ENCODE measurements around the gene MICALL2. TPM values are rescaled to one million over a fixed set of nuclear protein-coding genes. Genes with fewer than 3 reads are reported as not detected.

MICALL2 gene
- total RNA-seq, 2 donors from 2014 or later, result 2.0 to 2.1 TPM

GRCh38 chr7:1434165-1434718 lies 25.0 kb downstream of the MICALL2 start:
- Mint-ChIP-seq H3K27me3 (peaks cover 0 to 3% of the 10 kb centered on the region in 2 donors), H3K4me3 (no peak overlapping the region), H3K9me3 (no peaks in the 10 kb centered on the region), H3K27ac (no peak overlapping the region), H3K36me3 (no peaks in the 10 kb centered on the region), H3K4me1 (ENCODE audit: low read depth in 2 of 2) (peaks cover 3 to 5% of the 10 kb centered on the region in 2 donors)
- ATAC-seq (no peak), DNase-seq (ENCODE audit: low spot score) (no peak)

DNA sequence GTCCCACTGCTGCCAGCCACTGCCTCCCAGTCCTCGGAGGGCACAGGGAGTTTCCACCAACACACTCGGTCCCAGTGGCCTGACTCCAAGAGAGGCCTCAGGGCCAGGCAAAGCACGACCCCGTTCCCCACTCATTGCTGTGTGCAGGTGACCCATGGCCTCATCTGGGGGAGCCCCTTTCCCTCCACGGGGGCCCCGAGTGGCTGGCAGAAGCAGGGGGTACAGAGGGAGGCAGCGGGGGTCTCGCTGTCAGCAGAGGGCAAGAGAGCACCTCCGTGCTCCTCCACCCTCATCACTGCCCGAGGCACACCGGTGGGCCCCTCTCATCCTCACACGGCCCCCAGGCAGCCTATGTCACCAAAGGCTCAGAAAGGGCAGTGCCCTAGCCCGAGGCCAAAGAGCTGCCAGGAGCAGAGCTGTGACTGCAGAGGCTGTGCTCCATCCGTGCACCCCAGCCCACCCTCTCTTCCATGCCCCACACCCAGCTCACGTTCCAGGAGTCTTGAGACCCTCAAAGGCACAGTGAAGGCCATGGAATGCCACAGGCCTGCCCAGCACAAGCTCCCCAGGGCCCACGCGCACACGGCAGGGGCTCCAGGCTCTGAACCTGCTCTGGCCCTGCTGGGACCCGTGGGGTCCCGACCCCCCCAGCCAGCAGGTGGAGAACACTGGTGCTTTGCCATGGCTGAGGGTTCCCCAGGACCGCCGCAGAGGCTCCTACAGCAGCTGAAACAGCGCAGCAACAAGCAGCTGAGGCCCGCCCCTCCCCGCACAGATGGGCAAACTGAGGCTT lies 25.9 kb downstream of the MICALL2 start:
- Mint-ChIP-seq H3K27me3 (peaks cover 0 to 3% of the 10 kb centered on the region in 2 donors), H3K4me3 (no peak overlapping the region), H3K36me3 (no peaks in the 10 kb centered on the region), H3K4me1 (ENCODE audit: low read depth in 2 of 2) (peaks cover 3 to 5% of the 10 kb centered on the region in 2 donors), H3K9me3 (no peaks in the 10 kb centered on the region), H3K27ac (no peak overlapping the region)
- ATAC-seq (no peak), DNase-seq (ENCODE audit: low spot score) (no peak)

- Mint-ChIP-seq H3K9me3 (no peaks in the 10 kb centered on the region), H3K36me3 (no peaks in the 10 kb centered on the region), H3K27me3 (peaks cover 0 to 3% of the 10 kb centered on the region in 2 donors), H3K4me1 (ENCODE audit: low read depth in 2 of 2) (peaks cover 3 to 5% of the 10 kb centered on the region in 2 donors), H3K4me3 (no peak overlapping the region), H3K27ac (no peak overlapping the region)
- peak; percentile 59 to 72 for ATAC-seq
- peak; percentile 80 for DNase-seq (ENCODE audit: low spot score)
Observed at GRCh38 chr7:1432411-1433082, 26.7 kb downstream of the MICALL2 start.

DNA sequence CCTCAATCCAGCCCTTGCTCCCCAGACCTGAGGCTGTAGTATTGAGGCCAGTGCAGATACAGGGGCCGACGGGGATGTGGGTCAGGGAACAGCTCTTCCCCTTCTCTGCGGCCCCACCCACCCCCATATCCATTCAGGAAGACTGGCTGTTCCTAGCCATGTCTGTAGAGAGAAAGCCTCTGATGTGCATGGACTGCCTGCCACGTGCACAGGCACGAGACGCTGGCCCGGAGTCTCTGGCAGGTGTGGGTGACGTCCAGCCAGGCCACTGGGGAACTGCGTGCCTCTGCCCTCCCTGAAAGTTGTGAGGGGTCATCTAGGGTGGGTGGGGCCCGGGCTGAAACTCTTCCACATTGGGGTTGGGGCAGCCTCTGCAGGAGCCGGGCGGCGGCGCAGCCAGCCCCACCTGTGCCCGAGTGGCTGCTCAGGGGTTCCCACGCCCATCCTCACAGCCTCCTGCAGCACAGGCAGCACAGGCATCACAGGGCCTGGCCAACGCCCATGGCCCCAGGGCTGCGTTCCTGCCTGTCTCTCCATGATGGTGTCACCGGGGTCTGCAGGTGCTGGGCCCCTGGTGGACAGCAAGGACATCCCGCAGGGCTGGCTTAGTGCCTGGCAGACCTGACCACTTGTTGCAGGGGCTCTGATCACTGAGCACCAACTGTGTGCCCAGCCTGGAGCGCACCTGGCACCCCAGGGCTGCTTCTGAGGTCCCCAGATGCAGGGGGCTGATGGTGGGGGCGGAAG lies 27.5 kb downstream of the MICALL2 start:
- H3K36me3 Mint-ChIP-seq, result no peaks in the 10 kb centered on the region
- peaks cover 0 to 3% of the 10 kb centered on the region in 2 donors for H3K27me3 Mint-ChIP-seq
- peaks cover 3 to 5% of the 10 kb centered on the region in 2 donors for H3K4me1 Mint-ChIP-seq (ENCODE audit: low read depth in 2 of 2)
- DNase-seq (ENCODE audit: low spot score) (no peak), ATAC-seq (no peak)
- H3K27ac Mint-ChIP-seq, result no peak overlapping the region
- no peak overlapping the region for H3K4me3 Mint-ChIP-seq
- H3K9me3 Mint-ChIP-seq, result no peaks in the 10 kb centered on the region

GRCh38 chr7:1431226-1431625 lies 28.0 kb downstream of the MICALL2 start:
- DNase-seq (ENCODE audit: low spot score) (no peak), ATAC-seq (no peak)
- Mint-ChIP-seq H3K4me3 (no peak overlapping the region), H3K27ac (no peak overlapping the region), H3K9me3 (no peaks in the 10 kb centered on the region), H3K36me3 (no peaks in the 10 kb centered on the region), H3K4me1 (ENCODE audit: low read depth in 2 of 2) (peaks cover 3 to 5% of the 10 kb centered on the region in 2 donors), H3K27me3 (peaks cover 0 to 3% of the 10 kb centered on the region in 2 donors)

- Mint-ChIP-seq H3K36me3 (no peaks in the 10 kb centered on the region), H3K4me1 (ENCODE audit: low read depth in 2 of 2) (peaks cover 3 to 5% of the 10 kb centered on the region in 2 donors), H3K27ac (no peak overlapping the region), H3K9me3 (no peaks in the 10 kb centered on the region), H3K27me3 (peaks cover 0 to 3% of the 10 kb centered on the region in 2 donors), H3K4me3 (no peak overlapping the region)
- no peak for DNase-seq (ENCODE audit: low spot score)
- ATAC-seq, result no peak
Observed at GRCh38 chr7:1430056-1430845, 29.0 kb downstream of the MICALL2 start.

DNA sequence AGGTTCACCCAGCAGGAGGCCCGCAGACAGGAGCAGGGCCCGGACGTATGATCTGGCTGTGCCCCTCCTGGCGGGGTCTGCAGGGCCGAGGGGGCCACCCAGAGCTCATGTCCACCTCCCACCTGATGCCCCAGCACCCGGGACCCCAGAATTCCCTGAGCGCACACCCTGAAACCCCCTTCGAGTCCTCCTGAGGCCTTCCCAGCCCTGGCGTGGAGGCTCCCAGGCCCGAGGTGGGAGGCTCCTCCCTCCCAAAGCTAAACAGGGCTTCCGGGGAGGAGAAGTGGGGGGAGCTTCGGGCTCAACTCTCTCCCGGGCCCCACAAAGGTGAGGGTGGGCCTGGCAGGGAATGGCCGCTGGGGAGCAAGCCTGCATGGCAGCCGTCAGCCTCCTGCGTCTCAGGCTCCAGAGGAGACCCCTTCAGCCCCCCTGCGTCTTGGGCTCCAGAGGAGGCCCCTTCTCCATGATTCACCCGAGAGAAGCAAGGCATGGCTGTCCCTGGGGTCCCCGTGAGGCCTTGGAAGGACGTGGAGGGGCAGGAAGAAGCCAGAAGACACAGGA lies 30.2 kb downstream of the MICALL2 start:
- Mint-ChIP-seq H3K27ac (no peak overlapping the region), H3K4me3 (no peak overlapping the region), H3K4me1 (ENCODE audit: low read depth in 2 of 2) (peaks cover 3 to 5% of the 10 kb centered on the region in 2 donors), H3K9me3 (no peaks in the 10 kb centered on the region), H3K27me3 (peaks cover 0 to 7% of the 10 kb centered on the region in 2 donors), H3K36me3 (no peaks in the 10 kb centered on the region)
- ATAC-seq, result no peak
- DNase-seq (ENCODE audit: low spot score), result no peak

DNA sequence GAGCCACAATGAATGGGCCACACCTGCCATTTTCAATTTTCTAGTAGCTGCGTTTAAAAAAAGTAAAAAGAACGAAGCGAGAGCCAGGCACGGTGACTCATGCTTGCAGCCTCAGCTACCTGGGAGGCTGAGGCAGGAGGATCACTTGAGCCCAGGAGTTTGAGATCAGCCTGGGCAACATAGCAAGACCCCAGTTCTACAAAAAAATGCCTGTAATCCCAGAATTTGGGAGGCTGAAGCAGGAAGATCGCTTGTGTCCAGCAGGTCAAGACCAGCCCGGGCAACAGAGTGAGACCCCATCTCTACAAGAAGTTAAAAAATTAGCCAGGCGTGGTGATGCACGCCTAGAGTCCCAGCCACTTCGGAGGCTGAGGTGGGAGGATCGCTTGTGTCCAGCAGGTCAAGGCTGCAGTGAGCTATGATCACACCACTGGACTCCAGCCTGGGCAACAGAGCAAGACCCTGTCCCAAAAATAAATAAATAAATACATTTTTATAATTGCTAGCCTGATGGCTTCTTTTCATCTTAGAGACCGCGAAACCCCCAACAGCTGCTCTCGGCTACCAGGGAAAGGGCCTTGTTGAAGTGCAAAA lies 32.1 kb downstream of the MICALL2 start:
- DNase-seq (ENCODE audit: low spot score) (no peak), ATAC-seq (no peak)
- Mint-ChIP-seq H3K27me3 (peaks cover 13 to 14% of the 10 kb centered on the region in 2 donors), H3K9me3 (no peaks in the 10 kb centered on the region), H3K36me3 (no peaks in the 10 kb centered on the region), H3K4me3 (no peak overlapping the region), H3K4me1 (ENCODE audit: low read depth in 2 of 2) (peaks cover 0 to under 1% of the 10 kb centered on the region in 2 donors), H3K27ac (no peak overlapping the region)

- Mint-ChIP-seq H3K36me3 (no peaks in the 10 kb centered on the region), H3K27me3 (peaks cover 13 to 14% of the 10 kb centered on the region in 2 donors), H3K4me1 (ENCODE audit: low read depth in 2 of 2) (no peaks in the 10 kb centered on the region), H3K27ac (no peak overlapping the region), H3K4me3 (no peak overlapping the region), H3K9me3 (no peaks in the 10 kb centered on the region)
- DNase-seq (ENCODE audit: low spot score) (no peak), ATAC-seq (no peak)
Observed at GRCh38 chr7:1426474-1426873, 32.8 kb downstream of the MICALL2 start.

- no peak for DNase-seq (ENCODE audit: low spot score)
- no peaks in the 10 kb centered on the region for H3K4me1 Mint-ChIP-seq (ENCODE audit: low read depth in 2 of 2)
- H3K9me3 Mint-ChIP-seq, result no peaks in the 10 kb centered on the region
- ATAC-seq, result no peak
- H3K27me3 Mint-ChIP-seq, result peaks cover 13 to 14% of the 10 kb centered on the region in 2 donors
- H3K27ac Mint-ChIP-seq, result no peak overlapping the region
- no peak overlapping the region for H3K4me3 Mint-ChIP-seq
- no peaks in the 10 kb centered on the region for H3K36me3 Mint-ChIP-seq
Observed at GRCh38 chr7:1425292-1426136, 33.8 kb downstream of the MICALL2 start.

DNA sequence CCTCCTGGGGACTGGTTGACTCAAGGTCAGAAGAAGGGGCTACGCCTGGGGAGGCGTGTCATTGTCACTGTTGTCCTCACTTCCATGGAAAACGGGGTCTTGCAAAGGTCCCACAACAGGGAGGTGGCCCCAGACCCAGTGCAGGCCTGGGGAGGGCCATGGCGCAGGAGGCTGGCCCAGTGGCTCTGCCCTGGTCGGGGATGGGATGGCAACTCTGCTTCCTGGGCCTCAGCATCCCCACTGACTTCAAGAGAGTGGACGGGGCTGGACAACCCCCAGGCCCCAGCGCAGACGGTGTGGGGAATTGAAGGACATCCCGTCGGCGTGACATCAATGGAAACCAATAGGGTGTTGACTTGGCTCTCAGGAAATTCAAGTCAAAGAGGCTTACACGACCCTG lies 35.2 kb downstream of the MICALL2 start:
- Mint-ChIP-seq H3K27ac (no peak overlapping the region), H3K4me1 (ENCODE audit: low read depth in 2 of 2) (peaks cover 0 to 3% of the 10 kb centered on the region in 2 donors), H3K27me3 (peaks cover 13 to 14% of the 10 kb centered on the region in 2 donors), H3K4me3 (no peak overlapping the region), H3K9me3 (no peaks in the 10 kb centered on the region), H3K36me3 (no peaks in the 10 kb centered on the region)
- DNase-seq (ENCODE audit: low spot score), result no peak
- no peak for ATAC-seq
